Stimulated activated CD4-positive, alpha-beta T cell treated with anti-CD3 and anti-CD28 coated beads, Interleukin-1b, Interleukin-23, amount 100 ng/mL, for 48 hours (primary cell): ENCODE data around the gene PRM1.
"Not testable (repeated sequence)": the region's sequence is repeated elsewhere in the genome, so short reads cannot be mapped to it uniquely, and the experiment has no call there.

ENCODE experiments used
- DNase-seq: peaks from one replicate; pipeline ENCODE4 v3.0.0-alpha.2; 2020

The PRM1 gene

DNA sequence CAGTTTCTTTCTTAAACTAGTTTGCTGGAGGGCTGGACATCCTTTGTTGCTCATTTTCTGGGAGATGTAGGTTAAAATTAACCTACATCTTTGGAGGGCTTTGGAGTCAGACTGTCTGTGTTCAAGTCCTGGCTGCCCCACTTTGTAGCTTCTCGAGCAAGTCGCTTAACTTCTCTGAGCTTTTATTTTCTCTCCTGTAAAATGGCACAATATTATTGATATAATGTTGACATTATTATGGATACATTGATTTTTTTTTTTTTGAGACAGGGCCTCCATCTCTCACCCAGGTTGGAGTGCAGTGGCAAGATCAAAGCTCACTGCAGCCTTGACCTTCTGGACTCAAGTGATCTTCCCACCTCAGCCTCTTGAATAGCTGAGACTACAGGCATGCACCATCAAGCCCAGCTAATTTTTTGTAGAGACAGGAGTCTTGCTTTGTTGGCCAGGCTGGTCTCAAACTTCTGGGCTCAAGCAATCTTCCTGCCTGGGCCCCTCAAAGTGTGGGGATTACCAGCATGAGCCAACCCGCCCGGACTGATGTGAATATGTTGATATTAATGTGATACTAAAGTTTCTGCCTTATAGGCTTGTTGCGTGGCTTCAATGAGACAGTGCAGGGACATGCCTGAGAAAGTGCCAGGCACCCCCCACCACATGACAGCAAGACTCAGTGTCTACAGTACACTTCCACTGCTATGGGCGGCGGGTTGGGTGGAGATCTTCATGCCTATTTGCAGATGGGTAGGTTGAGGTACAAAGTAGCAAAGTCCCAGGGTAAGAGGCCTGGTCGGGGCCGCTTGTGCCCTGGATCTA, 32.6 kb upstream of the PRM1 start:
- no peak for DNase-seq

DNA sequence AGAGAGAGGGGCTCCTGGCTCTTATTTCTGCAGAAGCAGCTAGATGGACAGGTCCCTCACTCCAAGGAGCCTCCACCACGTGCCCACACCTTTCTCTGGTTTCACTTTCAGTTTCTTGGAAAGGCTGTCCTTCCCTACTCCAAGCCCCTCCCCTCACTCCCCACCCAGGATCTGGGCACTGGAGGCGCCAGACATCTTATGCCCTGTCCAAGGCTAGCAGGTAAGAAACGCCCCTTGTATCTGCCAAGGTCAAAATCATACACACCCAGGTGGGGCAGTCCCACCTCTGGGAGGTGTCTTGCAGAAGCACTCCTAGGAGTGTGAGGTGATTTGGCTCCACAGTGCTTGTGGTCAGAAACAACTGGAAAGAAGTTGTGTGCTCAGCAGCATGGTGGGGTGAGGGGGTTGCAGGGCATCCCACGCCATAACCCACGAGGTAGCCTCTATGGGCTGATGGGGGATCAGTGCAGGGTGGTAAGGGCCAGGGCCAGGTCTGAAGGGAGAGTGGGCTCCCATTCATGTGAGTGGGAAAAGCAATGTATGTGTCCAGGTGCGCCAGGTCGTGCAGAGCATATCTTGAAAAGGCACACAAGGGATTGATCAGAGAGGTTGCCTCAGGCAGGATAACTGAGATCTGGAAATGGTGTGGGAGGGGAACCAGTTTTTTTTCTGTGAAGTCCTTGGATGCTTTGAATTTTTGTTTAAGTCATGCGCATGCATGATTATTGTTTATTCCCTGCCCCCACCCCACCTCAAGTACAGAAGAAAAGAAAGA, 31.8 kb upstream of the PRM1 start:
- DNase-seq = no peak

GRCh38 chr16:11310997-11311561, 29.9 kb upstream of the PRM1 start:
- DNase-seq = no peak

- no peak for DNase-seq
These were observed 29.5 kb upstream of the PRM1 start for GRCh38 chr16:11310634-11310977.

- DNase-seq = no peak
These were observed 28.9 kb upstream of the PRM1 start for GRCh38 chr16:11309895-11310633.

GRCh38 chr16:11308493-11309283, 27.6 kb upstream of the PRM1 start:
- no peak for DNase-seq

DNA sequence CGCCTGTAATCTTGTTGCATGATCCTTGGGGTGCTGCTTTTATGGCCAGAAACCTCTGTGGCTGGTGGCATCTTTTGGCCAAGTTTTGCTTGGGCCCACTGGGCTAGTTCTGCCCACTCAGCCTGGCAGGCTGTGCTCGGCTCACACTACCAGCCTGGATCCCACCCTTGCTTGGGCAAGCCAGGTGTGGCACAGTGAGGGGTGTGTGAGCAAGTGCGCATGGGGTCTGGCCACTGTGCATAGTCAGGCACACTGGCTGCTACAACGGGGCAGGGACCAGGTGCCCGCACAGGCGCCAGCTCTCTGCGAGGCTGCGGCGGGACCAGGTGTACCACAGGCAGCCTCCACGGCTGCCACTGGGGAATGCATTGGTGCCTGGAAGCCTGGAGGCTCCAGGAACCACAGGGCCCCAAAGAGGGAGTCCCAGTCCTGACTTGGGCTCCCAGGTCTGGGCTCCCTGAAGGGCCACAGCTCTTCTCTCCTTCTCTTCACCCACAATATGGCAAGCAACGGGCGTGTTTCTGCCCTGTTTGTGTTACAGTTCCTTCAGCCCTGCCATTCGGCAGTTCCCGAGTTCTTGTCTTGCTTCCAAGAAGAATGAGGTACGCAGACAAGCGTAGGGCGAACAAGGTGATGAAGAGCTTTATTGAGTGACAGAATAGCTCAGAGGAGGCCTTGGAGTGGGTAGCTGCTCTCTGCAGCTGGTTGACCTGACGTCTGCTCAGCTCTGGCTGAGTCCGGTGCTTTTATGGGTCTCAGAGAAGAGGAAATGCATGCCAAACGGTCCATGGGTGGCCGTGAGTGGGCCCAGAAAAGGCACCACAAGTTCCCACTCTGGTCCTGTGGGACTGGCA, 26.7 kb upstream of the PRM1 start:
- no peak for DNase-seq

DNA sequence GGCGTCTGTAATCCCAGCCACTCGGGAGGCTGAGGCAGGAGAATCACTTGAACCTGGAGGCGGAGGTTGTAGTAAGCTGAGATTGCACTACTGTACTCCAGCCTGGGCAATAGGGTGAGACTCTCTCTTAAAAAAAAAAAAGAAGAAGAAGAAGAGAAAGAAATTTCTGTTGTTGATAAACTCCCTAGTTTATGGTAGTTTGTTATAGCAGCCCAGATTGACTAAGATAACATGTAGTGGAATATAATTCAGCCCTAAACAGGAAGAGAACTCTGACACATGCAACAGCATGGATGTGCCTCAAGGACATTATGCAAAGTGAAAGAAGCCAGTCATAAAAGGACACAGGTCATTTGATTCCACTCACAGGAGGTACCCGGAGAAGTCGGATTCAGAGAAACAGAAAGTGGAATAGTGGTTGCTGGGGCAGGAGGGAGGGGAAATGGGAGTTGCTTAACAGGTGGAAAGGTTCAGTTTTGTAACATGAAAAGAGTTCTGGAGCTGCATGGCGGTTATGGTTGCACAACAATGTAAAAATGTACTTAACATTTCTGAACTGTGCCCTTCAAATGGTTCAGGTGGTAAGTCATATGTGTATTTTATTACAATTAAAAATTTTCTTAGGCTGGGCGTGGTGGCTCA, 26.0 kb upstream of the PRM1 start:
- DNase-seq = no peak

DNA sequence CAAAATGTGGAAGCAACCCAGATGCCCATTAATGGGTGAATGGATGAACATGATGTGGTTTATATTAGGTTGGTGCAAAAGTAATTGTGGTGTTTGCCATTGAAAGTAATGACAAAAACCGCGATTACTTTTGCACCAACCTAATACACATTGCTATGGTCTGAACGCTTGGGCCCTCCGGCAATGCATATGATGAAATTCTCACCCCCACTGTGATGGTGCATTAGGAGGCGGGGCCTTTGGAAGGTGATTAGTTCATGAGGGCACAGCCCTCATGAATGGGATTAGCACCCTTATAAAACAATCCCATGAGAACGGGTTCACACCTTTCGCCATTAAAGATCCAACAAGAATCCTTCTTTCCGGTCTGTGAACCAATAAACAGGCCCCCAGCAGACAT, 25.3 kb upstream of the PRM1 start:
- no peak for DNase-seq

- DNase-seq = no peak
These were observed 22.4 kb upstream of the PRM1 start for GRCh38 chr16:11303405-11304138.

GRCh38 chr16:11302977-11303376, 21.8 kb upstream of the PRM1 start:
- no peak for DNase-seq

GRCh38 chr16:11301645-11302501, 20.7 kb upstream of the PRM1 start:
- no peak for DNase-seq

- DNase-seq = no peak
These were observed 19.4 kb upstream of the PRM1 start for GRCh38 chr16:11300560-11300892.

- no peak for DNase-seq
These were observed 18.9 kb upstream of the PRM1 start for GRCh38 chr16:11299865-11300559.

GRCh38 chr16:11298950-11299547, 17.9 kb upstream of the PRM1 start:
- not testable (repeated sequence) for DNase-seq

GRCh38 chr16:11298143-11298900, 17.2 kb upstream of the PRM1 start:
- no peak for DNase-seq

DNA sequence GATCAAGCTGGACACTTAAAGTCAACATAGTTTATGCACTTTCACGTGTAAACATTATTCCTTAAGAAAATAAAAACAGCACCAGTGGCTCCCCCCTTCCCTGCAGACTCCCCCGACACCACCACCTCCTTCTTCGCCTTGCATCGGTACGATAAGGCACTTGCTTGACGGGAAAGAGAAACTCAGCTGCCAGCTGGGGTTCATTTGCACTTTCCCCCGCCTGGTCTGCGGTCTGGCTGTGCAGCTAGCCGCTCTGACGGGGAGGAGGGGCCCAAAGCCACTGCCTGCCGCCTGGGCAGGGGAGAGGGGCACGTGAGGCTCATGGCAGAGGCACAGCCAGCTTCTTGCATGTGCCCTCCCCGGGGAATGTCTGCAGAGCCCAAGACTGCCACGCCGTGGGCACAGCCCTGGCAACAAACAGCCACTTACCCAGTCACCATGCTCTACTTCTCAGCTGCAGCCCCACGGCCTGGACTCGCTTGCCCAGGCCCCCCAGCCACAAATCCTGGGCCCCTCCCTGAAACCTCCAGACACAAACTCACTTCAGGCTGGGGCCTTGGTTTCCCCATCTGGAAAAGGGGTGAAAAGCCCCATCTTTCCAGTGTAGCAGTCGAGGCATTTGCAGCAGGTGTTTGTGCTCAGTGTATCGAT, 16.5 kb upstream of the PRM1 start:
- peak; percentile 70 for DNase-seq
